HG03558 (cell line): ENCODE data around the gene FHDC1.

Experiments used
- ATAC-seq: cut with Tn5 transposase; IDR thresholded peaks from one replicate; pipeline ENCODE4 v1.9.1; 2021; ENCODE audit warnings: moderate number of reproducible peaks; ENCODE audit not compliant: unreplicated experiment; ENCODE audit errors: extremely low read depth

FHDC1 gene

GRCh38 chr4:152935143-152935542, 980 bp upstream of the FHDC1 start:
- no peak for ATAC-seq

GRCh38 chr4:152936446-152937335, 568 bp downstream of the FHDC1 start:
- ATAC-seq, result no peak

GRCh38 chr4:152937336-152938236, 1.5 kb downstream of the FHDC1 start:
- no peak for ATAC-seq

GRCh38 chr4:152938237-152938947, 2.3 kb downstream of the FHDC1 start:
- no peak for ATAC-seq

- ATAC-seq, result no peak
Observed at GRCh38 chr4:152939621-152940020, 3.5 kb downstream of the FHDC1 start.

- ATAC-seq, result no peak
Observed at GRCh38 chr4:152940461-152940860, 4.3 kb downstream of the FHDC1 start.

GRCh38 chr4:152941411-152941810, 5.3 kb downstream of the FHDC1 start:
- no peak for ATAC-seq

GRCh38 chr4:152942346-152942745, 6.2 kb downstream of the FHDC1 start:
- ATAC-seq, result no peak

- no peak for ATAC-seq
Observed at GRCh38 chr4:152943672-152944071, 7.5 kb downstream of the FHDC1 start.

- no peak for ATAC-seq
Observed at GRCh38 chr4:152944666-152945320, 8.7 kb downstream of the FHDC1 start.

GRCh38 chr4:152945639-152946038, 9.5 kb downstream of the FHDC1 start:
- no peak for ATAC-seq

GRCh38 chr4:152946446-152946845, 10.3 kb downstream of the FHDC1 start:
- no peak for ATAC-seq

- no peak for ATAC-seq
Observed at GRCh38 chr4:152947311-152947710, 11.2 kb downstream of the FHDC1 start.

GRCh38 chr4:152949930-152950329, 13.8 kb downstream of the FHDC1 start:
- no peak for ATAC-seq

GRCh38 chr4:152950402-152951274, 14.5 kb downstream of the FHDC1 start:
- no peak for ATAC-seq

- no peak for ATAC-seq
Observed at GRCh38 chr4:152951348-152951747, 15.2 kb downstream of the FHDC1 start.

GRCh38 chr4:152953514-152953913, 17.4 kb downstream of the FHDC1 start:
- ATAC-seq, result no peak

GRCh38 chr4:152954741-152955140, 18.6 kb downstream of the FHDC1 start:
- ATAC-seq, result no peak

GRCh38 chr4:152956147-152956546, 20.0 kb downstream of the FHDC1 start:
- ATAC-seq, result no peak
